Right kidney (tissue), 9 donors: ENCODE measurements around the gene MEP1B.
"Not testable (repeated sequence)": the region's sequence is repeated elsewhere in the genome, so short reads cannot be mapped to it uniquely, and the experiment has no call there.

ENCODE experiments used
- DNase-seq: peaks from one replicate; pipeline ENCODE4 v3.0.0-alpha.2; 2016
- long read RNA-seq, 8 donors: transcript quantifications; one replicate each; lab custom pipeline, GENCODE V29; 2026

The MEP1B gene
- long read RNA-seq, donor 1, result 0 reads
- long read RNA-seq, donor 2, result 0 reads
- long read RNA-seq, donor 3, result 0 reads
- long read RNA-seq, donor 4, result 0 reads
- long read RNA-seq, donor 5, result 0 reads
- long read RNA-seq, donor 6, result 0 reads
- long read RNA-seq, donor 7, result 0 reads
- long read RNA-seq, donor 8, result 0 reads

GRCh38 chr18:32189790-32190189 is at the start of gene MEP1B:
MEP1B (plus strand) TSS chr18:32190039; CDS start chr18:32190071, 32 bp downstream.
- no peak for DNase-seq

GRCh38 chr18:32148185-32148870 is 41.5 kb upstream of the MEP1B start:
- no peak for DNase-seq

DNA sequence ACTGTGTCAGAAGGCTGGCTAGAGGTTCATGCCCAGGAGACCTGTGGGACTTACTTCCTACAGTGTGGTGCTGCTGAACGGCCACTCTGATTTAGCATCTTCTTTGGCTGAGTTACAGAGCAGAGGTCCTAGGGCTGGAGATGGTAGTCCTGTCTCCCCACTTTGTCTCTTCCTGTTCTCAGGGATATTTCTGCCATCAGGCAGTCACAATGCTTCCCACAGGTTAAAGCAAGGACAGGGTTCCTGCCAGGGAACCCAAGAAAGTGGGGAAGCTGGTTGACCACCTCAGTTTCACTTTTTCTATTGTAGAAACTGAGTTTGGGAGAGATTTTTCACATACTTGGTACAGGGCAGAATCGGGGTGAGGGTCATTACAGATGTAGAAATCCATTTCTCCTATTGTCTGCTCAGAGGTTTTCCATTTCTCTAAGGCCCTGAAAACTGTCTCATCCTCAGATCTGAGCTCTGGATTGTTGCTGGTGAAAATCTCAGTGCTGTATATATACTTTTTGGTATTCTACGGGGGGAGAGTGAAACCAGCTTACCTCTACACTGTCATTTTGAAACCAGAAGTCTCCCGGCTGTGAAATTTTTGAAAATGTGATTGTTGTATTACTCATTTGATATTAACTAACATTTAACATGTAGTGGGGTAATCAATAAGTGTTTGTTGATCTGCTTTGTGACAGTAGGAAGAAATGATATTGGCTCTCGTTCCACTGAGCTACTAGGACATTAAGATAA is 37.0 kb upstream of the MEP1B start:
- DNase-seq, result no peak

DNA sequence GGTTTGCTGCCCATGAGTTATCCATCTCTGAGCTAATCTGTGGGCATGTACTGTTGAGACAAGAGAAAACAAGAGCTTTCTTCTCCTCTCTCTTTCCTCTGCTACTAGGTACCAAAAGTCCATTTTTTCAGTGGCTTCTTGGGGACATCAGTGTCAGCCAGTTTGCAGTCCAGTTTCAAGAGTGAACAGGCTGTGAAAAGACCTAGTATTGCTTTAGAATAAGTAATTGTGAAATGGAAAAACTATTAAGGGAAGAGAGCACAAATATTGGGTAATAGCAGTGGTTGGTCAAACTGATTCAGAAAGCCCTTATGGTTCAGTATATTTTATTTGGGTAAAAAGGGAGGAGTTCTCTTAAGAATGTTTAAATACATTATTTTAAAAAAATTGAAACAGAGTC is 33.0 kb upstream of the MEP1B start:
- DNase-seq, result no peak

GRCh38 chr18:32157580-32157979 is 32.3 kb upstream of the MEP1B start:
- no peak for DNase-seq

- DNase-seq, result peak; percentile 78
Observed at GRCh38 chr18:32158108-32158624, 31.7 kb upstream of the MEP1B start.

DNA sequence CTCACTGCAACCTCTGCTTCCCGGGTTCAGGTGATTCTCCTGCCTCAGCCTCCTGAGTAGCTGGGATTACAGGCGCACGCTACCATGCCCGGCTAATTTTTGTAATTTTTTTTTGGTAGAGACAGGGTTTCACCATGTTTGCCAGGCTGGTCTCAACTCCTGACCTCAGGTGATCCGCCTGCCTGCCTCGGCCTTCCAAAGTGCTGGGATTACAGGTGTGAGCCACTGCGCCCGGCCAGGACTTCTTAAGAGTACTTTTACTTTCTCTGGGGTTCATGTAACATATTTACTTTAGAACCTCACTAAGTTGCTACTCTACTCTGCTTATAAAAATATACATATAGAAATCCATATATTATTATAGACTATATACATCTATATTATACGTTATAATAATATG is 31.2 kb upstream of the MEP1B start:
- not testable (repeated sequence) for DNase-seq

GRCh38 chr18:32160547-32160946 is 29.3 kb upstream of the MEP1B start:
- DNase-seq, result no peak

DNA sequence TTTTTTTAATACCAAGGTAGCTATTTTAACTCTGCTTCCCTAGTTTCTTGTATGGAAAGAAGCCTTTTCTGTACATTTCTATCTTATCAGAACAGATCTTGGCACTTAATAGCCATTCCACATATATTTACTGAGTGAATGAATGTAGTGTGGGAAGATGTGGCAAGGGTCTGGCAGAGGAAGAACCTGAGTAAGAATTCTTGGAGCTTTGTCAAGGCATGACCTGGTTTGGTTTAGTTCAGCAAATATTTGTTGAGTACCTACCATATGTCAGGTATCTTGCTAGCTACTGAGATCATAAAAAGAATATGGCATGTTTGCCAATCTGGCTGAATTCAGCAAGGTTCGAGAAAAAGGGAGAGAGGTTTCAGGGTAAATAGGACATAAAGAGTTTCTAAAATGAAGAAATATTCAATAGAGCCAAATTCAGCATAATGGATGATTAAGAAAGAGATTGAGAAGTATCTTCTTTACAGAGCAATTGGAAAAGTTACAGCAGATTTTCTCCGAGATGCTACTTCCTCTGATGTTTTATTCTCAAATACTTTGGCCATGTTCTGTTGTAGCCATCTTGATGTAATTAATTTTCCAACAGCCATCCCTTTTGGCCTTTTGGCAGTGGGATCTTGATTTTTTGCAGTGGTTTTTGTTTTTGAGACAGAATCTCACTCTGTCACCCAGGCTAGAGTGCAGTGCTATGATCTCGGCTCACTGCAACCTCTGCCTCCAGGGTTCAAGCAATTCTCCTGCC is 21.7 kb upstream of the MEP1B start:
- no peak for DNase-seq

DNA sequence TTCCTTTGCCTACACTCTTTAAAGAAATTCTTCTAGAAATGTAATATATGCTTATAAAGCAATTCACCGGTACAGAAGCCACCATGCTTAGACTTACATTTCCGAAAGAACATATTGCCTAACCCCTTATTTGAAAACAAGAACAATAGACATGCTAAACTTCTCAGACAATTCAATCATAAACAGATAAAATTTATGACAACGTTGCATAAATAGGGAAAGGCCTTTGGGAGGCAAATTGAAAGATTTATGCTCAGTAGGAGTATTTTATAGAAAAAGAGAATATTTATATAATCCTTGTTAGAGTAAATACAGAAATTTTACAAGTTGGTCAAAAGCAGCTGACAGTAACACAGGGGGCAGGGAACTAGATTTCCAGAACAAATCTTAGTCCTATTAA is 16.2 kb upstream of the MEP1B start:
- no peak for DNase-seq

GRCh38 chr18:32174719-32175118 is 15.1 kb upstream of the MEP1B start:
- no peak for DNase-seq

- DNase-seq, result no peak
Observed at GRCh38 chr18:32175265-32175664, 14.6 kb upstream of the MEP1B start.

DNA sequence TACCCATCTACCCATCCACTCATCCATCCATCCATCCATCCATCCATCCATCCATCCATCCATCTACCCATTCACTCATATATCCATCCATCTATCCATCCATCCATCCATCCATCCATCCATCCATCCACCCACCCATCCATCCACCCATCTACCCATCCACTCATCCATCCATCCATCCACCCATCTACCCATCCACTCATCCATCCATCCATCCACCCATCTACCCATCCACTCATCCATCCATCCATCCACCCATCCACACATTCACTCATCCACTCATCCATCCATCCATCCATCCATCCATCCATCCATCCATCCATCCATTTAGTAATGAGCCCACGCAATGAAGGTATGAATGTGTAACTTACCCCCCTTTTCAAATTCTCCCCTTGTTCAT is 13.1 kb upstream of the MEP1B start:
- not testable (repeated sequence) for DNase-seq

- DNase-seq, result no peak
Observed at GRCh38 chr18:32177530-32177929, 12.3 kb upstream of the MEP1B start.

DNA sequence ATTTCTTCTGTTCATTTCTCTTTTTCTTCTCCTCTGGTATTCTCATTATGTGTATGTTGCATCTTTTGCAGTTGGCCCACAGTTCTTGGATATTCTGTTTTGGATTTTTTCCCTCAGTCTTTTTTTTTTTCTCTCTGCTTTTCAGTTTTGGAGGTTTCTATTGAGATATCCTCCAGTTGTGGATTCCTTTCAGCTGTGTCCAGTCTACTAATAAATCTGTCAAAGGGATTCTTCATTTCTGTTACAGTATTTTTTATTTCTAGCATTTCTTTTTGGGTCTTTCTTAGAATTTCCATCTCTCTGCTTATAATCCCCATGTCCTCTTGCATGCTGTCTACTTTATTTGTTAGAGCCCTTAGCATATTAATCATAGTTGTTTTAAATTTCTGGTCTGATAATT is 6.3 kb upstream of the MEP1B start:
- no peak for DNase-seq

- no peak for DNase-seq
Observed at GRCh38 chr18:32190209-32190608, 370 bp downstream of the MEP1B start.

DNA sequence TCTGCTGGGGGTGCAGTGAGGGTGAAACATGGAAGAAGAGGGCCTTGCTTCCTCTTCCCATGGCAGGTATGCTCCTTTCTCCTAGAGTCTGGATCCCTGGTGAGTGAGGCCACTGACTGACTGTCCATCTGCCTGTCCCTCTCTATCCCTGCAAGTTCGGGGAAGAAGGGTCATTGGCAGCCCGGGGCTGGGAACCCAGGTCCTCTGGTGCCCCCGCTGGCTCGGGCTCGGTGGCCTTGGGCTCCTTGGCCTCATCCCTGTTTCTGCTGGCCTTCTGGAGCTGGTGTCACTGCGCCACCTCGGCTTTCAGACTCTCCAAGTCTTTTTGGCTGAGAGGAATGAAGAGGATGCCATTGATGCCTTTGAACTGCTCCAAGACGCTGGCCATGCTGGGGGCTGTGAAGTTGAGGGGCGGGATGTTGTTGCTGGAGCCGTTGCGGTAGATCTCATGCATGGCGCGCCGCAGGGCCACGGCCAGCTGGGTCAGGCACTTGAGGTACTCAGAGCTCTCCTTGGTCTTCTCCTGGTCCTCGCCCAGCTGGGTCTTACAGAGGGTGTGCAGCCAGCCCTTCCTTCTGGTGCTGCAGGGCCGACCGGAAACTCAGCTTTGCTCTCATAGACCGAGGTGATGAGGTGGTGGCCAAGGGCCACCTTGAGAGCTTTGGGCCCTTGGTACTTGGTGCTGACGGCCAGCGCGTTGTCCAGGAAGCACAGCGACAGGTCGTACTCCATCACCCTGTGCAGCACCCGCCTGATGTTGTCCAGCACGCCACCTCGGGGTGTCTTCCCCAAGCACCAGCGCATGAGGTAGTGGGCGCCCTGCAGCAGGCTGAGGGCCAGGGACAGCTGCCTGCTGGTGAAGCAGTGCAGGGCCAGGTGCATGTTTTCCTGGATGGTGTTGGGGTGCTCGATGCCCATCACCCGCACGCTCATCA is 6.3 kb downstream of the MEP1B start:
- no peak for DNase-seq

- DNase-seq, result no peak
Observed at GRCh38 chr18:32200766-32201165, 10.9 kb downstream of the MEP1B start.

- no peak for DNase-seq
Observed at GRCh38 chr18:32201948-32202672, 12.3 kb downstream of the MEP1B start.

DNA sequence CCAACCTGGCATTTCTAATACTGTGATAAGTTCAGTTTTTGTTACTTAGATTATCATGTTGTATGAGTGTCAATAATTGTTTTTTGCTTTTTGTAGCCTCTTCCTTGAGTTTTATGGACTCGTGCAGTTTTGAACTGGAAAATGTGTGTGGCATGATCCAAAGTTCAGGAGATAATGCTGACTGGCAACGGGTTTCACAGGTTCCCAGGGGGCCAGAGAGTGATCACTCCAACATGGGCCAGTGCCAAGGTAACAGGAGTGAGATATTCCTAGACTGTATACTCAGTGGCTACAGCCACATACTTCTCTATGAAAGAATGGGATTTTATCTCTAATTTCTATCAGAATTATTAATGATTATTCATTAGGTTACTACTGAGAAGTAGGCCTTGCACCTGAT is 18.2 kb downstream of the MEP1B start:
- no peak for DNase-seq

GRCh38 chr18:32208577-32208976 is 18.7 kb downstream of the MEP1B start:
- DNase-seq, result no peak
